CD4-positive, alpha-beta T cell treated with Interleukin-2 at 100 ng/mL for 4 hours (primary cell): ENCODE measurements around the gene KIF16B.

Source experiments
- DNase-seq: peaks from one replicate; pipeline ENCODE4 v3.0.0-alpha.2; 2020; ENCODE audit warnings: low spot score

Gene KIF16B

GRCh38 chr20:16400234-16400633 is 173.0 kb downstream of the KIF16B start:
- no peak for DNase-seq

DNA sequence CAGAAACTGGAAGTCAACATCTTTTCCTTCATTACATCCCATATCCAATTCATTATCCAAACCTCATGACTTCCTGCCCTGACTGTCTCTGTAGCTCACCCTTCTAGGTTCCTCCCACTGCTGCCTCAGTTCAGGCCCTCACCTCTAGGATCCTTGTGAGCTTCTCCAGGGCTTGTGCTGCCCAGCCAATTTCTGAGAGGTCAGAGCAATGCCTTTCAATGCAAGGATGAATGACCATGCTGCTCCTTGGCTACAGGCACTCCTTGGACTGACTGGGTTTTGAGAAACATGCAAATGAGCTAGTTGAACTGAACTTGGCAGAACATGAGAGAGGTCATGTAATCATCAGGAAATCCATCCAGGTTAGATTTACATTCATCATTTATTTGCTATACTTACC is 173.4 kb downstream of the KIF16B start:
- DNase-seq, result no peak

DNA sequence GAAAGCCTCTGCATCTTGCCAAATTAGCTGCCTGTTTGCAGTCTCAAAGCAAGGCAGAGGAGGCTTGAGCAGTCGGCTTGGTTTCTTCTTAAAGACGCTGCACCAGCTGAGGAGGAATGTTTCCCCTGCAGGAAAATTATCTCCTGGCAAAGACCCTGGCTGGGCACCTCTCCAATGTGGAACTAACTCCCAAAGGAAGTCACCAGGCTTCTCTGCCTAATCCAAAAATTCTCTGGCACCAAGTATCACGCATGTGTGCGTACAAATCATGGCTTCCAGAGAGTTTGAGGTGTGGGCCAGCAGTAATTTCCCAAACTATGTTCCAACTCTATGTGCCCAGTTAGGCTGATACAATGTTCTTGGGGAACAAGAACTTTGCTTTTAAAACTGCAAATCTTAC is 176.2 kb downstream of the KIF16B start:
- no peak for DNase-seq

- no peak for DNase-seq
Observed at GRCh38 chr20:16395366-16395765, 177.9 kb downstream of the KIF16B start.

DNA sequence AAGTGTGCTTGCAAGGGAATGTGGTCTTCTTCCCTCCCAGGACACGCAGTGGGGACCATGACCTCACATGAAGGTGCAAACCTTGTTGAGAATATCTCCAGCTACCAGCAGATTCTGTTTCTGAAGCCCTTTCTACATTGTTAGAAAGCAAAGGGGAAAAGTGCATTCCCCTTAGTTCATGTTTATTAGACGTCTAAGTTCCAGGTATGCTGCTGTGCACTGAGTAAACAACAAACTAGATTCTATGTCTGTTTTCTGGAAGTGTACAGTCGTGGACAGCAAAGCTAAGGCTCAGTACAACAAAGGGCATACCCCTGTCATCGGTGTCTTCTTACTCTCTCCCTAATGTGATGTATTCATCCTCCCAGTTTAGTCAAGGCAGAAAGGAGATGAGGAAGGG is 178.5 kb downstream of the KIF16B start:
- no peak for DNase-seq

GRCh38 chr20:16393836-16394235 is 179.4 kb downstream of the KIF16B start:
- no peak for DNase-seq

DNA sequence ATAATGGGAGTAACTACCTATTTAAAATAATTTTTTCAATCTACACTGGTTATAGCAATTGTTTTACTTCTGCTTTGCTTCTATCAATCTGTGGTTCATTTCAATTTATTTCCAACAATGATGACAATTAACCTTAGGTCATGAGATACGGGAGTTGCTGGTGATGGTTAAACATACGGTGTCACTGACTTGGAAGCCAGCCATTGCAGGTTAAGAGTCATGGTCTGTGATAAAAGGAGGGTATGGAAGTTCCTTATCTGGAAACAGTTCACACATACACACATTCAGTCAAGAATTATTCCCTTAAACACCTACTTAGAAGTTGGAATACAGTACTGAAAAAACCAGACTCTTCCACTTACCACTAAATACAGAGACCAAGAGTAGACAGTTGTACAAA is 180.0 kb downstream of the KIF16B start:
- DNase-seq, result no peak

DNA sequence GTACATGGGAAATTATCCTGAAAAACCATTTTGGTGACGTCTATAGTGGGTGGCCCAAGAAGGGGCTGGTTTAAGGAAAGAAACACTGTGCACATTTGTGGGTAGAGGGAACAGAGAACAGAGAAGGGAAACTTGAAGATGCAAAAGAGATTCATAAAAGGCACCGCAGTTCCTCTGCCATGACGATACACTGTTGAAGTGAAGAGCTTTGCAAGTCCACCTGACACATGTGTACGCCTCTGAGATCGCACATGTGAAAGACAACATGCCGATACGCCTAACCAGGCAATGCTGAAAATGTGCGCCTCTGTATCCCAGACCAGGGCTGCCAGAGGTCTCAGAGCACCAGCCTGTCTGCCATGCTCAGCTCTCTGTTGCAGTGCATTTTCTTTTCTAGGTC is 180.9 kb downstream of the KIF16B start:
- no peak for DNase-seq

- DNase-seq, result no peak
Observed at GRCh38 chr20:16390991-16391390, 182.3 kb downstream of the KIF16B start.

- DNase-seq, result no peak
Observed at GRCh38 chr20:16388731-16389130, 184.5 kb downstream of the KIF16B start.

DNA sequence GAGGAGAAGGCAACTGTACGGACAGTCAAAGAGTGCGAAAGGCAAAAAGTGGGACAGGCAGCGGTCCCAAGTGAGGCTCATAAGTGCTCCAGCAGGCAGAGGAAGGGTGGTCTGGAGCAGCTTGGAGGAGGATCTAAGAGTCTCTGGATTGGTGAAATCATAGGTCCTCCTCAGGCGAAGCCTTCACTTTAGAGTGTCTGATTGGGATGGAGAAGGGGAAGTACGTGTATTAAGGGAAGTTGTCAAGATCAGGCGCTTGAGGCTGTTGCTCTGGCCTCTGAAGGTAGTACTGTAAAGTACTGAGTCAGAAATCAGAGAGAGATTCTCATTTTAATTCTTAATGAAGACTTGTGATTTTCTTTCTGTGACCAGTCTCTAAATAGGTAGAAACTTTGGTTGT is 185.6 kb downstream of the KIF16B start:
- no peak for DNase-seq

GRCh38 chr20:16385891-16386290 is 187.4 kb downstream of the KIF16B start:
- no peak for DNase-seq

GRCh38 chr20:16385462-16385861 is 187.8 kb downstream of the KIF16B start:
- no peak for DNase-seq

GRCh38 chr20:16381444-16381843 is 191.8 kb downstream of the KIF16B start:
- no peak for DNase-seq

- DNase-seq, result no peak
Observed at GRCh38 chr20:16378712-16379370, 194.4 kb downstream of the KIF16B start.

- no peak for DNase-seq
Observed at GRCh38 chr20:16378122-16378521, 195.1 kb downstream of the KIF16B start.

- no peak for DNase-seq
Observed at GRCh38 chr20:16369441-16369840, 203.8 kb downstream of the KIF16B start.

GRCh38 chr20:16368645-16369292 is 204.5 kb downstream of the KIF16B start:
- DNase-seq, result no peak

GRCh38 chr20:16367948-16368560 is 205.2 kb downstream of the KIF16B start:
- DNase-seq, result no peak

GRCh38 chr20:16366529-16366928 is 206.7 kb downstream of the KIF16B start:
- no peak for DNase-seq

GRCh38 chr20:16364320-16364687 is 208.9 kb downstream of the KIF16B start:
- DNase-seq, result no peak

- no peak for DNase-seq
Observed at GRCh38 chr20:16363506-16364319, 209.5 kb downstream of the KIF16B start.

DNA sequence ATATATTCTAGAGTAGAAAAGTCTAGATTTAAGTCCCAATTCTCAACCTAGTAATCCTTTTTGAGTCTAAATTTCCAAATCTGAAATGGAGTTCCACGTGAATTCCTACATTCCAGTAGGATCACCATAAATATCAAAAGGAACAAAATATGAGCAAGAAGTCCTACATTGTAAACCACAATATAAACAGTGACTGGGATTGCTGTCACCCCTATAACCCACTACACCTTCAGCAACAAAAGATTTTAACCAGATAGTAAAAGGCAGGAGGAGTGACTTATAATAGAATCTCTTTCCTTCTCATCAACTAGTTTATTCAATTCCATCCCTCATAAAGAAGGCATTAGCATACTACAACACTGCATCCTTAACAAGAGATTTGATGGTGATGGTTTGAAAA is 210.6 kb downstream of the KIF16B start:
- DNase-seq, result no peak
